Measurements from ENCODE around the gene CAST. TPM values are rescaled to one million over a fixed set of nuclear protein-coding genes. Genes with fewer than 3 reads are reported as not detected.
A peak's percentile ranks its signal among the peaks of the same experiment; 100 is the strongest.

Gene CAST
- total RNA-seq, 1 experiment from 2014 or later, result 418 TPM

GRCh38 chr5:96642281-96642640, 19.9 kb upstream of the CAST start:
- POLR2A ChIA-PET, result interaction anchor here (0.6 to 2.3 kb wide), 4 partner anchors 13 to 352 kb away, joined by 3 to 23 read pairs (median 4); partner anchors contain the start of gene CAST
- DNase-seq, result peak; percentile 79 to 82
- Mint-ChIP-seq H3K4me3 (ENCODE audit: unreplicated experiment) (peak overlapping the region; percentile 55), H3K27me3 (ENCODE audit: insufficient read depth, unreplicated experiment) (no peaks in the 10 kb centered on the region), H3K27ac (ENCODE audit: unreplicated experiment) (peak overlapping the region; percentile 86), H3K4me1 (ENCODE audit: low read depth, unreplicated experiment) (peaks cover 45% of the 10 kb centered on the region), H3K36me3 (ENCODE audit: insufficient read depth, unreplicated experiment) (peaks cover 17% of the 10 kb centered on the region), H3K9me3 (ENCODE audit: unreplicated experiment) (peaks cover 9% of the 10 kb centered on the region)
- Histone ChIP-seq H3K27me3 (replicated peaks; ENCODE audit: control insufficient read depth, insufficient read depth, low read length) (no peaks in the 10 kb centered on the region), H3K9me3 (no peaks in the 10 kb centered on the region), H3K4me1 (peaks cover 54% of the 10 kb centered on the region), H3K4me3 (ENCODE audit: low read depth, low read length) (no peak overlapping the region), H3K36me3 (ENCODE audit: control insufficient read depth, insufficient read depth, low read length) (no peaks in the 10 kb centered on the region)
- TF ChIP-seq CTCF (IDR thresholded peaks at IDR 0.05; ENCODE audit: insufficient read depth in 1 of 2, low read depth in 1 of 2, low read length in 1 of 2, severe bottlenecking in 1 of 2, unreplicated experiment in 1 of 2), result no peak
- BruUV-seq (replicated peaks), result no TSS peak
- CTCF ChIA-PET, result interaction anchor here (0.5 to 1.2 kb wide), 4 partner anchors 18 to 28 kb away, joined by 3 to 7 read pairs (median 5); partner anchors contain the start of gene CAST
- intact Hi-C loops (cut with micrococcal nuclease; ENCODE audit: unreplicated experiment), result loop anchor here (1.0 to 5.0 kb wide), 8 partner anchors 9 to 680 kb away; partner anchors contain the start of genes CAST and ELL2

GRCh38 chr5:96645091-96645490, 17.1 kb upstream of the CAST start:
- CTCF ChIA-PET, result no interaction called here
- Mint-ChIP-seq H3K4me3 (ENCODE audit: unreplicated experiment) (no peak overlapping the region), H3K27ac (ENCODE audit: unreplicated experiment) (no peak overlapping the region), H3K4me1 (ENCODE audit: low read depth, unreplicated experiment) (peaks cover 47% of the 10 kb centered on the region), H3K36me3 (ENCODE audit: insufficient read depth, unreplicated experiment) (peaks cover 10% of the 10 kb centered on the region), H3K9me3 (ENCODE audit: unreplicated experiment) (no peaks in the 10 kb centered on the region), H3K27me3 (ENCODE audit: insufficient read depth, unreplicated experiment) (no peaks in the 10 kb centered on the region)
- no peaks in the 10 kb centered on the region for H3K9me3 ChIP-seq
- no peak overlapping the region for H3K4me3 ChIP-seq (ENCODE audit: low read depth, low read length)
- H3K36me3 ChIP-seq (ENCODE audit: control insufficient read depth, insufficient read depth, low read length), result no peaks in the 10 kb centered on the region
- H3K27me3 ChIP-seq (replicated peaks; ENCODE audit: control insufficient read depth, insufficient read depth, low read length), result no peaks in the 10 kb centered on the region
- DNase-seq, result no peak
- intact Hi-C loops (cut with micrococcal nuclease; ENCODE audit: unreplicated experiment), result no loop called here
- POLR2A ChIA-PET, result no interaction called here
- H3K4me1 ChIP-seq, result peaks cover 49% of the 10 kb centered on the region
- BruUV-seq (replicated peaks), result no TSS peak
- TF ChIP-seq CTCF (IDR thresholded peaks at IDR 0.05; ENCODE audit: insufficient read depth in 1 of 2, low read depth in 1 of 2, low read length in 1 of 2, severe bottlenecking in 1 of 2, unreplicated experiment in 1 of 2), result no peak

- no peaks in the 10 kb centered on the region for H3K36me3 ChIP-seq (ENCODE audit: control insufficient read depth, insufficient read depth, low read length)
- H3K27ac Mint-ChIP-seq (ENCODE audit: unreplicated experiment), result peak overlapping the region; percentile 20
- intact Hi-C loops (cut with micrococcal nuclease; ENCODE audit: unreplicated experiment), result no loop called here
- BruUV-seq (replicated peaks), result no TSS peak
- H3K4me3 ChIP-seq (ENCODE audit: low read depth, low read length), result no peak overlapping the region
- TF ChIP-seq CTCF (IDR thresholded peaks at IDR 0.05; ENCODE audit: insufficient read depth in 1 of 2, low read depth in 1 of 2, low read length in 1 of 2, severe bottlenecking in 1 of 2, unreplicated experiment in 1 of 2), result no peak
- no peaks in the 10 kb centered on the region for H3K27me3 Mint-ChIP-seq (ENCODE audit: insufficient read depth, unreplicated experiment)
- no peaks in the 10 kb centered on the region for H3K9me3 Mint-ChIP-seq (ENCODE audit: unreplicated experiment)
- ChIA-PET CTCF (no interaction called here), POLR2A (interaction anchor here (0.6 kb wide), 1 partner anchor 21 kb away, joined by 4 read pairs; no protein-coding TSS in a partner anchor)
- H3K4me1 ChIP-seq, result peaks cover 40% of the 10 kb centered on the region
- peaks cover 45% of the 10 kb centered on the region for H3K4me1 Mint-ChIP-seq (ENCODE audit: low read depth, unreplicated experiment)
- no peaks in the 10 kb centered on the region for H3K9me3 ChIP-seq
- no peaks in the 10 kb centered on the region for H3K27me3 ChIP-seq (replicated peaks; ENCODE audit: control insufficient read depth, insufficient read depth, low read length)
- no peak overlapping the region for H3K4me3 Mint-ChIP-seq (ENCODE audit: unreplicated experiment)
- DNase-seq, result no peak
- H3K36me3 Mint-ChIP-seq (ENCODE audit: insufficient read depth, unreplicated experiment), result no peaks in the 10 kb centered on the region
Observed at GRCh38 chr5:96648023-96648422, 14.2 kb upstream of the CAST start.

Measured in Caco-2 (cell line).